Measurements from ENCODE around the gene SPATA22. TPM values are rescaled to one million over a fixed set of nuclear protein-coding genes. Genes with fewer than 3 reads are reported as not detected.

SPATA22 gene
- 0.40 and 0.65 TPM in 2 replicates for total RNA-seq

GRCh38 chr17:3471599-3471998, at the start of gene SPATA22:
Gene SPATA22 (minus strand): TSS chr17:3471819. CDS start chr17:3469325, 2,494 bp downstream.

GRCh38 chr17:3475812-3476610, 4.4 kb upstream of the SPATA22 start, which contains the start of gene ASPA:
Gene ASPA (plus strand): TSS chr17:3475997. CDS start chr17:3476160, 163 bp downstream.

GRCh38 chr17:3433741-3434140, 37.9 kb downstream of the SPATA22 start, which contains the start of gene OR1E2:
Gene OR1E2 (minus strand): TSS chr17:3433841. CDS start chr17:3433841, 0 bp downstream.

GRCh38 chr17:3411070-3411469, 60.5 kb downstream of the SPATA22 start, which contains the start of gene OR3A3:
Gene OR3A3 (plus strand): TSS chr17:3411370.

GRCh38 chr17:3398310-3398709, 73.3 kb downstream of the SPATA22 start, which contains the start of gene OR1E1:
Gene OR1E1 (minus strand): TSS chr17:3398410. CDS start chr17:3398410, 0 bp downstream.

Other genes with a start within 250 kb of the SPATA22 start
- not detected in 2 replicates for gene OR3A1, start 173.5 kb downstream of the SPATA22 start, total RNA-seq
- not detected in 2 replicates for gene OR3A2, start 85.5 kb downstream of the SPATA22 start, total RNA-seq
- not detected in 2 replicates for gene OR1E1, start 73.4 kb downstream of the SPATA22 start, total RNA-seq
- not detected in 2 replicates for gene OR3A3, start 60.4 kb downstream of the SPATA22 start, total RNA-seq
- not detected in 2 replicates for gene OR1E2, start 38.0 kb downstream of the SPATA22 start, total RNA-seq
- gene ASPA, start 4.2 kb upstream of the SPATA22 start, total RNA-seq = under 0.01 TPM in 1 of 2 replicates, not detected in the other
- under 0.01 TPM in 1 of 2 replicates, not detected in the other for gene TRPV3, start 86.0 kb upstream of the SPATA22 start, total RNA-seq
- gene TRPV1, start 137.6 kb upstream of the SPATA22 start, total RNA-seq = 0.80 and 1.4 TPM in 2 replicates
- 12.2 and 19.2 TPM in 2 replicates for gene SHPK, start 164.4 kb upstream of the SPATA22 start, total RNA-seq
- gene CTNS, start 164.9 kb upstream of the SPATA22 start, total RNA-seq = 21.0 and 25.1 TPM in 2 replicates
- 159 and 179 TPM in 2 replicates for gene TAX1BP3, start 196.8 kb upstream of the SPATA22 start, total RNA-seq
- 16.9 and 26.9 TPM in 2 replicates for gene EMC6, start 197.0 kb upstream of the SPATA22 start, total RNA-seq
- gene P2RX5, start 224.3 kb upstream of the SPATA22 start, total RNA-seq = 0.27 and 1.7 TPM in 2 replicates

Measured in thoracic aorta endothelial cell (primary cell).